GM08714 (cell line): ENCODE results near the gene SLC26A11.
"Not testable (repeated sequence)": the region's sequence is repeated elsewhere in the genome, so short reads cannot be mapped to it uniquely, and the experiment has no call there.

Experiments
- H3K4me3 ChIP-seq: fragments of 200-500 bp; sonication (Bioruptor generic); 2 replicates; pipeline ENCODE4 v1.5.1; 2014; ENCODE audit warnings: mild to moderate bottlenecking, low read length, inconsistent platforms
- ZNF274 ChIP-seq: IDR thresholded peaks from 2 replicates; pipeline ENCODE4 v1.6.1; 2012; ENCODE audit warnings: mild to moderate bottlenecking, low read depth, low read length

The SLC26A11 gene

DNA sequence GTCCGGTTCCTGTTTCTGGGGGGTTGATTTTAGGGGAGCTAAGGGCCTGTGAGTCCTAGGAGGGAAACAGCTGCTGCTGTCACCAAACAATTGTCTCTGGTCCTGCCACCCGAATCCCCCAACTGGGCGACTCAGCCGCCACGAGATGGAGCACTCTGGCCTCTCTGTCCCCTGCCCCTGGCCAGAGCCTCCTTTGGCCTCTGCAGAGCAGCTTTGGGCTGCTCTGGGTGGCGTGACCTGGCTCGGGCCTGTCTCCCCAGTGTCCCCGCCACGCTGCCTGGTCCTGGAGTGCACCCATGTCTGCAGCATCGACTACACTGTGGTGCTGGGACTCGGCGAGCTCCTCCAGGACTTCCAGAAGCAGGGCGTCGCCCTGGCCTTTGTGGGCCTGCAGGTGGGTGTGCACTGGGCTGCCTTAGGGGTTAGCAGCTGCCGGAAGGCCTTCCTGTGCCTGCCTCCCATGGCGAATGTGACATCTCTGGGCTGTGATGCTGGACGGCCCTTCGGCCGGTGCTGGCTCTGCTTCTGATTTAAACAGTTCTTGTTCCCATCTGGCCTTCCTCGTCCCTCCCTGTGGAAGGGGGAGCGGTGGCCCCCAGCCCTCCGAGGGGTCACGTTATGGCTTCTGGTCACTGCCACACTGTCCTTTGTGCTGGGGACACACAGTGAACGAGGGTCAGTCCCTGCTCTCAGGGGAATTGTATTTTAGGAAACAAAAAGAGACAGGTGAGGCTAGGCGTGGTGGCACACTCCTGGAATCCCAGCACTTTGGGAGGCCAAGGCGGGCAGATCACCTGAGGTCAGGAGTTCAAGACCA is 28.9 kb downstream of the SLC26A11 start:
- TF ChIP-seq ZNF274 = no peak
- no peak overlapping the region for H3K4me3 ChIP-seq

- no peak for TF ChIP-seq ZNF274
- no peak overlapping the region for H3K4me3 ChIP-seq
Measured at GRCh38 chr17:80251966-80252365, 31.7 kb downstream of the SLC26A11 start.

DNA sequence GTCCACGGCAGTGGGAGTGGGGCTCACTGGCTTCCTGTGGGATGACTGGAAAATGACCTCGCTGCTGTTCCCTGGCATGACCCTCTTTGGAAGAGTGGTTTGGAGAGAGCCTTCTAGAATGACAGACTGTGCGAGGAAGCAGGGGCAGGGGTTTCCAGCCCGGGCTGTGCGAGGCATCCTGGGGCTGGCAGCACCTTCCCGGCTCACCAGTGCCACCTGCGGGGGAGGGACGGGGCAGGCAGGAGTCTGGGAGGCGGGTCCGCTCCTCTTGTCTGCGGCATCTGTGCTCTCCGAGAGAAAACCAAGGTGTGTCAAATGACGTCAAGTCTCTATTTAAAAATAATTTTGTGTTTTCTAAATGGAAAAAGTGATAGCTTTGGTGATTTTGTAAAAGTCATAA is 32.6 kb downstream of the SLC26A11 start:
- no peak overlapping the region for H3K4me3 ChIP-seq
- TF ChIP-seq ZNF274 = no peak

DNA sequence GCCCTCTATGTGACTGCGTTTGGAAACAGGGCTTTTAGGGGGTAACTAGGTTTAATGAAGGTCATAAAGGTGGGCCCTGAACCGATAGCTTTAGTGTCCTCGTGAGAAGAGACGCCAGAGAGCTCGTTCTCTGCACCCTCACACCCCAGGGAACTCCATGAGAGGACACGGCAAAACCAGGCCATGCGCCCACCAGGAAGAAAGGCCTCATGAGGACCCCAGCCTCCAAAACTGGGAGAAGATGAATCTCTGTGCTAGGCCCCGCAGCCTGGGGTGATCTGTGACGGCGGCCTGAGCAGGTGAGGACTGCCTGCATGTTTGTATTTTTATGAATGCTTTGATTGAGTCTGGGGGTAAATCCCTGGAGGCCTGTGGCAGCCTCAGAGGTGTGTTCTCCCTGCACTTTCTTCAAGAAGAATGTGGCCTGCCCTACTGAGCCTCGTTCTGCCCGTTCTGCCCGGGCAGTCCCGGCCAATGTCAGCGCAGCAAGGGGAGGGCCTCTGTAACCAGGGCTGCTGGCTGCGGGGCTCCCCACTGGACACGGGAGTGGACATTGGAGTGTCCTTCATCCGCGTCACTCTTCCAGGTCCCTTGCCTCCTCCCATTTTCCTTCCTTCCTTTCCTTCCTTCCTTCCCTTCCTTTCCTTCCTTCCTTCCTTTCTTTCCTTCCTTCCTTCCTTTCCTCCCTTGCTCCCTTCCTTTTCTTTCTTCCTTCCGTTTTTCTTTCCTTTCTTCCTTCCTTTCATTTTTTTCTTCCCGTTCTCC is 33.6 kb downstream of the SLC26A11 start:
- no peak overlapping the region for H3K4me3 ChIP-seq
- no peak for TF ChIP-seq ZNF274

DNA sequence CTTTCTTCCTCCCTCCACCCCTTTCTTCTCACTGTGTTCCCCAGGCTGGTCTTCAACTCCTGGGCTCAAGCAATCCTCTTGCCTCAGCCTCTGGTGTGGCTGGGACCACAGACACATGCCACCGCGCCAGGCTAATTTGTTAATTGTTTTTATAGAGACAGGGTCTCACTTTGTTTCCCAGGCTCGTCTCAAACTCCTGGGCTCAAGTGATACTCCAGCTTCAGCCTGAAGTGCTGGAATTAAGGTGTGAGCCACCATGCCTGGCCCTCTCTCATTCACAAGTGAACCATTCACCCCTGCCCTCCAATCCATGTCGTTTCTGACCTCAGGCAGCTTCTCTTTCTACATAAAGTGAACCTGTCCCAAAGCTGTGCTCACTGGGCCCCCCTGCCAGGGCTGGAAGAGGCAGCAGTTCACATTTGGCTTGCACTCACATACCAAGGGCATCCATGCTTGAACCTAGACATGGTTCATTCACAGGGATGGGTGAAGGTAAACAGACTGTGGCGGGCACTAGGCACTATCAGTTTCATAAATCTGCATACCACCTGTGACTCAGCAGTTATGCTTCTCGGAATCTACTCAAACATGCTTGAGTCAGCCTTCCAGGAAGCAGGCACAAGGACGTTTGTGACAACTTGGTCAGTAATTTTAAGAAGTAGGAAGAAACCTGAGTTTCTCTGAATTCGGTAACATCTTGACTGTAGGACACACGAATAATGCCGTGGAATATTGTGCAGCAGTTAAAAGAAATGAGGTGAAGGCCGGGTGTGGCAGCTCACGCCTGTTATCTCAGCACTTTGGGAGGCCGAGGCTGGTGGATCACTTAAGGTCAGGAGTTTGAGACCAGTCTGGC is 34.4 kb downstream of the SLC26A11 start:
- TF ChIP-seq ZNF274 = no peak
- no peak overlapping the region; the same call in 1 of the 2 replicates for H3K4me3 ChIP-seq

DNA sequence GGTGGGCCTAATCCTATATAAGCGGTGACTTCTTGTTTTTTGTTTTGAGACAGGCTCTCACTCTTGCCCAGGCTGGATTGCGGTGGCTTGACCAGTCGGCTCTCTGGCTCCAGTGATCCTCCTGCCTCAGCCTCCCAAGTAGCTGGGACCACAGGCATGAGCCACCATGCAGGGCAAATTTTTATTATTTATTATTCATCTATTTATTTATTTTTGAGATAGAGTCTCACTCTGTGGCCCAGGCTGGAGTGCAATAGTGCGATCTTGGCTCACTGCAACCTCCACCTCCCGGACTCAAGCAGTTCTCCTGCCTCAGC is 35.8 kb downstream of the SLC26A11 start:
- TF ChIP-seq ZNF274 = no peak
- H3K4me3 ChIP-seq = no peak overlapping the region

- TF ChIP-seq ZNF274 = no peak
Measured at GRCh38 chr17:80257716-80258213, 37.5 kb downstream of the SLC26A11 start.

GRCh38 chr17:80258296-80258695 is 38.1 kb downstream of the SLC26A11 start:
- not testable (repeated sequence) for H3K4me3 ChIP-seq

More at GRCh38 chr17:80257716-80258213, 37.5 kb downstream of the SLC26A11 start:
- H3K4me3 ChIP-seq = no peak overlapping the region

DNA sequence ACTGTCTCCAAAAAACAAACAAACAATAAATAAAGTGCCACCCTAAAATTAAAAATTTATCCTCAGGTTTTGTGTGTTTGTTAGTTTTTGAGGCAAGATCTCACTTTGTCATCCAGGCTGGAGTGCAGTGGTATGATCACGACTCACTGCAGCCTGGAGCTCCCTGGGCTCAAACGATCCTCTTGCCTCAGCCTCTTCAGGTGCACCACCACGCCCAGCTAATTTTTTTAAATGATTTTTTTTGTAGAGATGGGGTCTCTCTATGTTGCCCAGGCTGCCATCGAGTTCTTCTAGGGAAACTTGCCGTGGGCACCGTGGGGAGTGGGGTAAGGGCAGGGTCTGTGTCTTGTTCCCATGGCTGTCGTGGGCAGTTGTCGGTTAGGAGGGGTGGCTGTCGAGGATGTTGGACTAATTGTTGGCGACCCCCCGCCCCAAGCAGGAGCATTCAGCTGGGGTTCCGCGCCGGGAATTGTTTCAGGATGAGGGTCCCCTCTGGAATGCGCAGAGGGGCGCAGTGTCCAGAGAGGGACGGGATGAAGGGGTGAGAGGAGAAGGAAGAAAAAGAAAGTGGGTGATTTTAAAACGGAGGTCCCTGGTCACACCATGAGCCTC is 39.3 kb downstream of the SLC26A11 start:
- H3K4me3 ChIP-seq = peak overlapping the region; percentile 58; the same call in 1 of the 2 replicates
- TF ChIP-seq ZNF274 = no peak

- H3K4me3 ChIP-seq = peak overlapping the region; percentile 58; the same call in 1 of the 2 replicates
- no peak for TF ChIP-seq ZNF274
Measured at GRCh38 chr17:80260069-80260535, 39.9 kb downstream of the SLC26A11 start.

DNA sequence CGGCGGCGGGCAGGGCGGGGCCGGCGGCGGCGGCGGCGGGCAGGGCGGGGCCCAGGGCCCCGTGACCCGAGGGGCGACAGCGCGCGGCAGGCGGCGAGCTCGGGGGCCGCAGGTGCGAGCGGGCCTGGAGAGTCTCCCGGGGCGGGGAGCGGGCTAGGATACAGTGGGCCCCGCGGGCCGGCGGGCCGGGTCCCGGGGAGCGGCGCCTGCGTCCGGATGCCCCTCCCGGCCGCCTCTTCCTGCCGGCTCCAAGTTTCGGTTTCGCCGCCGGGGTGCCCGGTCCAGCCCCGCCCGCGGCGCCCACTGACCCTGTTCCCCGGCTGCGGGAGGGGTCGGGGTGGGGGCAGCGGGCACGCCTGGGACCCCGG is 40.5 kb downstream of the SLC26A11 start, which contains the start of gene RNF213:
Gene RNF213 (plus strand): TSS at position 62 of the 368 bp plus-strand sequence. CDS start 2,830 bp downstream, outside the sequence.
- TF ChIP-seq ZNF274 = no peak
- H3K4me3 ChIP-seq = peak within 1 kb of the TSS; percentile 83

DNA sequence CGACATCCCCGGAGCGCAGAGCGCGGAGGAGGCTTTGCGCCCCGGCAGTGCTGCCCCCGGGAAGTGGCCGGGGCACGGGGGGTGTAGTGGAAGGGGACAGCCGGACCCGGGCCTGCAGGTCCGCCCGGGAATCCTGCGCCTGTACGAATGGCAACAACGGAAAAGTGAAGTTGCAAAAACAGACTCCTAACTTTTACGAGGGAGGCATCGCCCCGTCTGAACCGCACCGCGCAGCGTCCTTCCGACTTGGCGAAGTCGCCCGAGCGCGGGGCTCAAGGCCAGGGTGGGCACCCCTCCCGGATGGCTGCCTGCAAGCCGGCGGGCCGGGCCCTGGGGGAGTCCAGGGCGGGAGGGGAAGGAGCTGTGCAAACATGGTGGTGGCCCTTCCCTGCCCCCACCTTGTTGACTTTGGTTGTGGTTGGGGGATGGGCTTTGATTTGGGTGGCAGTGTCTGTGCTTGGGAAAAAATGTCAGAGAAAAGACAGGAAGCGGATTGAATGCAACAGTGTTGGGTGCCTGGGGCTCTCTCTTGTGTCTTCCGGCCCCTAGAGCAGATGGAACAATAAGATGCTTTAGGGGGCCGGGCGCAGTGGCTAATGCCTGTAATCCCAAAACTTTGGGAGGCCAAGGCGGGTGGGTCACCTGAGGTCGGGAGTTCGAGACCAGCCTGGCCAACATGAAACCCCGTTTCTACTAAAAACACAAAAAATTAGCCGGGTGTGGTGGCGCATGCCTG is 41.1 kb downstream of the SLC26A11 start:
- no peak for TF ChIP-seq ZNF274
- H3K4me3 ChIP-seq = peak overlapping the region; percentile 83

- TF ChIP-seq ZNF274 = no peak
- H3K4me3 ChIP-seq = peak overlapping the region; percentile 83; the same call in 1 of the 2 replicates
Measured at GRCh38 chr17:80261895-80262279, 41.7 kb downstream of the SLC26A11 start.
